GM18517 (cell line): ENCODE results near the gene DYNC2LI1.
A peak's percentile ranks its signal among the peaks of the same experiment; 100 is the strongest.
"Not testable (repeated sequence)": the region's sequence is repeated elsewhere in the genome, so short reads cannot be mapped to it uniquely, and the experiment has no call there.

Source experiments
- ATAC-seq: cut with Tn5 transposase; IDR thresholded peaks from one replicate; pipeline ENCODE4 v1.9.1; 2021; ENCODE audit warnings: mild to moderate bottlenecking, moderate library complexity; ENCODE audit not compliant: unreplicated experiment

DYNC2LI1 gene

GRCh38 chr2:43773876-43774613 is at the start of gene DYNC2LI1:
Gene DYNC2LI1, plus strand, starts transcription at chr2:43774039. Its CDS starts 100 bp downstream, at chr2:43774139.
- ATAC-seq, result peak; percentile 94

- ATAC-seq, result no peak
These were observed 48.9 kb upstream of the DYNC2LI1 start for GRCh38 chr2:43724728-43725526.

DNA sequence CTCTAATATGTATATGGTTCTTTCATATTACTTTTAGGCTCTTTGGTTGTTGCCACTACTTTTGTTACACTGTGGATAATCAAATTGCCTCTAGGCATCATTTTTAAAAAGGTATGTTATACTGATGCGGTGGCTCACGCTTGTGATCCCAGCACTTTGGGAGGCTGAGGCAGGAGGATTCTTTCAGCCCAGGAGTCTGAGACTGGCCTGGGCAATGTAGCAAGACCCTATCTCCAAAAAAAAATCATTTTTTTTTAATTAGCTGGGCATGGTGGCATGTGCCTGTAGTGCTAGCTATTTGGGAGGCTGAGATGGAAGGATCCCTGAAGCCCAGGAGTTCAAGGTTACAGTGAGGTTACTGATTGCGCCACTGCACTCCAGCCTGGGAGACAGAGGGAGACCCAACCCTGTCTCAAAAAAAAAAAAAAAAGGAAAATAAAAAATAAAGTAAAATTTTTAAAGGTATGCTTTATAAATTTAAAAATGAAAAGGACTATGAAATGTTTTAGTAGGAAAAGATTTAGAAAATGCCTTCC is 48.1 kb upstream of the DYNC2LI1 start:
- ATAC-seq, result no peak

DNA sequence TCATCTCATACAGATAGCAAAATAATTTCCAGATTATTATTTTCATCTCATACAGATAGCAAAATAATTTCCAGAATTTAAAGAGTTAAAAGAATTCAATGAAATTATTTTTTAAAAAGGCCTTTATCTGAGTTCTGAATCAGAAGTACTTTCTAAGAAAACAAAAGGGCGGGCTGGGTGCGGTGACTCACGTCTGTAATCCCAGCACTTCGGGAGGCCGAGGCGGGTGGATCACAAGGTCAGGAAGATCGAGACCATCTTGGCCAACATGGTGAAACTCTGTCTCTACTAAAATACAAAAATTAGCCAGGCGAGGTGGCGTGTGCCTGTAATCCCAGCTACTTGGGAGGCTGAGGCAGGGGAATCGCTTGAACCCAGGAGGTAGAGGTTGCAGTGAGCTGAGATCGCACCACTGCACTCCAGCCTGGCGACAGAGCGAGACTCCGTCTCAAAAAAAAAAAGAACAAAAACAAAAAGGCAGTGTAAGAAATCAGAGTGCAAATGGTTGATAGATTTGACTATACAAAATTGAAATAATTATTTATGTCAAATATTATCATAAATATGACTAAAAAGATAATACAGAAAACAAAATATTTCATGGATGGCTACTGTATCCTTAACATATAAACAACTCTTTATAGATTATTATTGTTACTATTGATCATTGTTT is 46.7 kb upstream of the DYNC2LI1 start:
- not testable (repeated sequence) for ATAC-seq

- no peak for ATAC-seq
These were observed 46.2 kb upstream of the DYNC2LI1 start for GRCh38 chr2:43727634-43728014.

DNA sequence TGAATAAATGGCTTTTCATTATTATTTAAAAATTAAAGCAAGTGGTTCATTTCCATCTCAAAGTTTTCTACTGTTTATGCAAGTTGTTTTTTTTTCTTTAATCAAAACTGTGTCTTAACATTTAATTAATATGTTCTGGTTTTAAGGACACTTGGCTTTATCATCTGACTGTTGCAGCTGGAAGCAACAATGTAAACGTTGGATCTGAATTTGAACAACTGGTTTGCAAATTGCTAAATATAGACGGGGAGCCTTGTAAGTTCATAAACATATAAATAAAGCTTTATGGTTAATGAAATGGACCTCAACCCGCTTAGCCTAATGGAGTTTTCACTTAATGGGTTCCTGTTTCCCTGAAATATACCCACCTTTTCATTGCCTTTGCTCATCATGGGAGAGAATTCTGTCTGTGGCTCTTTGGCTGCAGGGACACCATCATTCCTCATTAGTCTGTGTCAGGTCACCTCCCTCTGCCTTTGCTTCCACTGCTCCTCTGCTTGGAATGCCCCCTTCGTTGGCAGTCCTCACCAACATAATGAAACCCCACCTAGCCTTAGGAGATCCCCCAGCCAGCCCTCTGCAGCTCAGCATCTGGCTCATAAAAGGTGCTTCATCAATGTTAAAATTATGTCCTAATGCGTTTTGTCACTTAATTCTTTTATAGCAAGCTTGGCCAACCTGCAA is 44.2 kb upstream of the DYNC2LI1 start:
- ATAC-seq, result no peak

DNA sequence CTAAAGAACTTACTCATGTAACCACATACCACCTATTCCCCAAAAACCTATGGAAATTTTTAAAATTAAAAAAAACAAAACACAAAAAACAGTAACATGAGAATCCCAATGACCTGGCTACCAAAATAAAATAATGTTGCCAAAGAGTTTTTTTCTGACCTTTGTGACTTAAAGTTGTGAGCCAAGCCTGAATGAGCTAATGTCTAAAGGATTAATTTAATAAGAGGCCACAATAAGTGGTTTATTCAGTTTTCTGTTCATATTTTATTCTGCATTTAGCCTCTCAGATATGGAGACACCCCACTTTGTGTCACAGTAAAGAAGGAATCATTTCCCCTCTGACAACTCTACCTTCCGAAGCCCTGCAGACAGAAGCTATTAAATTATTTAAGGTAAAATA is 42.6 kb upstream of the DYNC2LI1 start:
- ATAC-seq, result no peak

DNA sequence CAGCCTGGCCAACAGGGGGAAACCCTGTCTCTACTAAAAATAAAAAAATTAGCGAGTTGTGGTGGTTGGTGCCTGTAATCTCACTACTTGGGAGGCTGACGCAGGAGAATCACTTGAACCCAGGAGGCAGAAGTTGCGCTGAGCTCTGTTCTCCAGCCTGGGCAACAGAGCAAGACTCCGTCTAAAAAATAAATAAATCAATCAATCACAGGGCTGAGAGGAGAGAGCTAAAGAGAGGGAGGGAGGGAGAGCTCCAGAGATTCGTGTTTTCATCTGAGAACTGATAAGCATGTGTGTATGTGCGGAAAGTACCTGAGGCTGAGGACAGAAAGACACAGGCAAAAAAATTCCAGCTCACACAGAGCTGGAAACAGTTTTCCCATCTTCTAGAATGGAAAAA is 37.2 kb upstream of the DYNC2LI1 start:
- no peak for ATAC-seq

GRCh38 chr2:43737097-43737854 is 36.6 kb upstream of the DYNC2LI1 start:
- no peak for ATAC-seq

- ATAC-seq, result no peak
These were observed 36.0 kb upstream of the DYNC2LI1 start for GRCh38 chr2:43737855-43738254.

DNA sequence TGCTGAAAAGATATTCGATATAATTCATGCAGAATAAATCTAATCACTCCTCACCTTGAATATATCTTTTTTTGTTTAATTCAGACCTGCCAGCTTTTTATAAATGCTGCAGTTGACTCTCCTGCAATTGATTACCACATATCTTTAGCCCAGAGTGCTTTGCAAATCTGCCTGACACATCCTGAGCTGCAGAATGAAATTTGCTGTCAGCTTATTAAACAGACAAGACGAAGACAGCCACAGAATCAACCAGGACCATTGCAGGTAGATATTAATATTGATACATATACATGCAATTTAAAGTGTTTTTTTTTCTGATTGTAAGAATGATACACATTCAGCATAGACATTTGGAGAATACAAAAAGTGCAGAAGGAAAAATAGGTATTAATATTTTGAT is 35.6 kb upstream of the DYNC2LI1 start:
- no peak for ATAC-seq

GRCh38 chr2:43743706-43744105 is 30.1 kb upstream of the DYNC2LI1 start:
- no peak for ATAC-seq

DNA sequence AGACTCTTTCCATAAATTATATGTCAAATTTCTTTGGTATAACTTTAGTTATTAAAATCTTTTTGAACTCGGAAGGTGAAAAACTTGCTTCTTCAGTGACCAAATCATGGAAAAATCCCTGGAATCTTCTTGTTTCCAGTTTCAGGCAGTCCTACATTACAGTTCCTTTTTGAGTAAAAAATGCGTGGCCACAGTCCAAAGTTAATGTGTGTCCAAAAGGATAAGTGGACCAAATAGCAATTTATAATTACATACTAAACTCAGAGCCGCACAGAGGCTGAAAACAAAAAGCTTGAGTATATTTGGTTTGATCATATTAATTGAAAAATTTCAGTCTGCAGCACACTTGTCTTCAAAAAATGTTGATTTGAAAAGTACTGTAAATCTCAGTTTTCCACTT is 28.4 kb upstream of the DYNC2LI1 start:
- no peak for ATAC-seq

DNA sequence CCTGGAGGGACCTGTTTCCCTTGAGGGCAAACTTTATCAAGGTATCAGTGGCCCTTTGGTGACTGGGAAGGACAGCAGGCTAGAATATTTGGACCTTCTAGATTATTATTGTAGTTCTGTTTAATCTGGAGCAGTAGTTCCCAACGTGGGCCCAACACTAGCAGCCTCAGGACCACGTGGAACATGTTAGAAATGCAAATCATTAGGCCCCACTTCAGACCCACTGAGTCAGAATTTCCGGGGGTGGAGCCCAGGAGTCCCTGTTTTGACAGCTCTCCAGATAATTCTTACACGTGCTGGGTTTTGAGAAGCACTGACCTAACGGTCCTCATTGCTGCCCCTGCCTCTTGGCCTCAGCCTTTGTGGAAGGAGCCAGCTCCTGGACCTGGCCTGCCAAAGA is 25.5 kb upstream of the DYNC2LI1 start:
- ATAC-seq, result no peak

DNA sequence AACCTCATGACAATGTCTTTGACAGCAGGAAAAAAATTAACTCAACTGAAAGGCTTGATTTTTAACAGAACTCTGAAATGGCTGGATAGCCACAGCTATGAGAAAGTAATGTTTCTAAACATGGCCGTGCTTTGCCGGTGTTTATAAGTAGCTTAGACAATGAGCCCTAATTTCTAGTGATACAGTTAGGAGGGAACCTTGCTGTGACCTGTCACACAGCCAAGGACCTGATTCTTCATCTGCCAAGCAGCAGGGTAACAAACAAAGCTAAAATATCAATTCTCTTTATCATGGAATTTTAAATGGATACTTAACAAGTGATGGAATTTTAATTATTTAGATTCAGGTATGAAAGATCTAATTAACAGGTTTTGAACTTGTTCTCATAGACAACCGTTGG is 24.3 kb upstream of the DYNC2LI1 start:
- ATAC-seq, result no peak

GRCh38 chr2:43751476-43751990 is 22.3 kb upstream of the DYNC2LI1 start:
- no peak for ATAC-seq

- ATAC-seq, result no peak
These were observed 21.5 kb upstream of the DYNC2LI1 start for GRCh38 chr2:43752302-43752701.

DNA sequence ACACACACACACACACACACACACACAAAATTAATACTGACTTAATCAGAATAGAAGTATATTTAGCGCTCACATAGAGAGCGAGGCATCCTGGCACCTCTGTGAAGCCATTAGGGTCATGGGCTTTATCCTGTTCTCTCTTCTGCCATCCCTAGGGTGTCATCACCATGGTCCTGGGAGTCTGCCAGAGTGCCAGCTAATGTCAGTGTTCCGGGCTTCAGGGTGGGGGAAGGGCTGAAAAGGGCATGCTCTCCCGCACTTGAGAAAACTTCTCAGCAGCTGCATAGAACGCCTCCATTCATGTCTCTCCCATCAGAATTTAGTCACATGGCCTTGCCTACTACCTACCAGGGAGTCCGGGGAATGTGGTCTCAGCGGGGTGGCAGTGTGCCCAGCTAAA is 19.7 kb upstream of the DYNC2LI1 start:
- no peak for ATAC-seq

- ATAC-seq, result no peak
These were observed 15.1 kb upstream of the DYNC2LI1 start for GRCh38 chr2:43758739-43759138.

DNA sequence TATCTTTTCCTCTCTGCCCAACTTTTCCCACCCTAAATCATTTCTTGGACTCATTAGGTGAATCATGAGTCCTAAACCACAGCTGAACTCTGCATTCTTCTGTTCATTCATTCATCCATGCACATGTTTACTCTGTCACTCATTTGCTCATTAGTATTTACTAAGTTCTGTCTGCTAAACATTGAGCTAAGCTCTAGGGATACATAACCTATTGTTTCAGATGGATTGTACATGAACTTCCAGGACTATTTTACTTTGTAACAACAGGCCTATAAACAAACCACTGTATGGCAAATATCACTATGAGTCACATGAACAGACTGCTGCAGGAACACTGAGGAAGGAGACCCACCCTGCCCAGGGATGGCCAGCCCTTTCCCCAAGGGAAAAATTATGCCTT is 14.6 kb upstream of the DYNC2LI1 start:
- no peak for ATAC-seq
